Central memory CD8-positive, alpha-beta T cell (primary cell): ENCODE results near the gene CAMK1D.
A peak's percentile ranks its signal among the peaks of the same experiment; 100 is the strongest.
"Not testable (repeated sequence)": the region's sequence is repeated elsewhere in the genome, so short reads cannot be mapped to it uniquely, and the experiment has no call there.

ENCODE experiments used
- ATAC-seq: fragments of 150-1000 bp; cut with Tn5 transposase; replicated peaks from 2 replicates; pipeline ENCODE4 v1.10.0; 2022; ENCODE audit warnings: mild to moderate bottlenecking, moderate FRiP score, moderate number of reproducible peaks; ENCODE audit not compliant: poor library complexity, severe bottlenecking; ENCODE audit errors: extremely low read depth
- DNase-seq, 2 donors: peaks; one replicate each; pipeline ENCODE4 v3.0.0; 2021; ENCODE audit warnings: low spot score in 2 of 2
- H3K27ac Mint-ChIP-seq: one replicate; pipeline ENCODE4 v1.8.0; 2022; ENCODE audit warnings: low read depth, mild to moderate bottlenecking, moderate library complexity, mixed read lengths
- H3K27me3 Mint-ChIP-seq: one replicate; pipeline ENCODE4 v1.8.0; 2022; ENCODE audit warnings: mixed read lengths
- H3K36me3 Mint-ChIP-seq: one replicate; pipeline ENCODE4 v1.8.0; 2022; ENCODE audit warnings: mild to moderate bottlenecking, moderate library complexity, mixed read lengths; ENCODE audit not compliant: insufficient read depth
- H3K4me1 Mint-ChIP-seq: one replicate; pipeline ENCODE4 v1.8.0; 2022; ENCODE audit warnings: mixed read lengths
- H3K4me3 Mint-ChIP-seq: one replicate; pipeline ENCODE4 v1.8.0; 2022; ENCODE audit warnings: mild to moderate bottlenecking, moderate library complexity, mixed read lengths
- H3K9me3 Mint-ChIP-seq: one replicate; pipeline ENCODE4 v1.8.0; 2022; ENCODE audit warnings: mixed read lengths

CAMK1D gene

GRCh38 chr10:12348294-12348869, 965 bp upstream of the CAMK1D start:
- DNase-seq (no peak), ATAC-seq (no peak)
- H3K27ac Mint-ChIP-seq, result peak overlapping the region; percentile 99
- peaks cover 4% of the 10 kb centered on the region for H3K9me3 Mint-ChIP-seq
- H3K4me3 Mint-ChIP-seq, result peak overlapping the region; percentile 98
- peaks cover 24% of the 10 kb centered on the region for H3K36me3 Mint-ChIP-seq
- no peaks in the 10 kb centered on the region for H3K27me3 Mint-ChIP-seq
- H3K4me1 Mint-ChIP-seq, result peaks cover 31% of the 10 kb centered on the region

- Mint-ChIP-seq H3K36me3 (peaks cover 29% of the 10 kb centered on the region), H3K9me3 (no peaks in the 10 kb centered on the region), H3K27me3 (no peaks in the 10 kb centered on the region), H3K4me1 (peaks cover 40% of the 10 kb centered on the region), H3K4me3 (peak overlapping the region; percentile 98), H3K27ac (peak overlapping the region; percentile 99)
- DNase-seq, result no peak
- ATAC-seq, result no peak
Observed at GRCh38 chr10:12349629-12350166, 351 bp downstream of the CAMK1D start.

GRCh38 chr10:12350167-12350872, 973 bp downstream of the CAMK1D start:
- Mint-ChIP-seq H3K36me3 (peaks cover 30% of the 10 kb centered on the region), H3K27ac (peak overlapping the region; percentile 99), H3K4me3 (peak overlapping the region; percentile 98), H3K9me3 (no peaks in the 10 kb centered on the region), H3K27me3 (no peaks in the 10 kb centered on the region), H3K4me1 (peaks cover 45% of the 10 kb centered on the region)
- ATAC-seq (peak; percentile 47), DNase-seq (peak; percentile 24 to 50)

- H3K4me1 Mint-ChIP-seq, result peaks cover 49% of the 10 kb centered on the region
- no peaks in the 10 kb centered on the region for H3K9me3 Mint-ChIP-seq
- no peak for ATAC-seq
- no peak for DNase-seq
- peak overlapping the region; percentile 99 for H3K27ac Mint-ChIP-seq
- H3K4me3 Mint-ChIP-seq, result peak overlapping the region; percentile 98
- H3K27me3 Mint-ChIP-seq, result no peaks in the 10 kb centered on the region
- H3K36me3 Mint-ChIP-seq, result peaks cover 31% of the 10 kb centered on the region
Observed at GRCh38 chr10:12350925-12351324, 1.6 kb downstream of the CAMK1D start.

GRCh38 chr10:12351447-12351846, 2.1 kb downstream of the CAMK1D start:
- H3K9me3 Mint-ChIP-seq, result no peaks in the 10 kb centered on the region
- no peak overlapping the region for H3K27ac Mint-ChIP-seq
- no peaks in the 10 kb centered on the region for H3K27me3 Mint-ChIP-seq
- H3K36me3 Mint-ChIP-seq, result peaks cover 33% of the 10 kb centered on the region
- H3K4me1 Mint-ChIP-seq, result peaks cover 49% of the 10 kb centered on the region
- ATAC-seq, result no peak
- H3K4me3 Mint-ChIP-seq, result peak overlapping the region; percentile 98
- DNase-seq, result no peak

- H3K36me3 Mint-ChIP-seq, result peaks cover 33% of the 10 kb centered on the region
- H3K4me3 Mint-ChIP-seq, result peak overlapping the region; percentile 98
- no peaks in the 10 kb centered on the region for H3K27me3 Mint-ChIP-seq
- H3K9me3 Mint-ChIP-seq, result no peaks in the 10 kb centered on the region
- ATAC-seq (no peak), DNase-seq (no peak)
- H3K27ac Mint-ChIP-seq, result no peak overlapping the region
- peaks cover 49% of the 10 kb centered on the region for H3K4me1 Mint-ChIP-seq
Observed at GRCh38 chr10:12351889-12352288, 2.5 kb downstream of the CAMK1D start.

- Mint-ChIP-seq H3K27me3 (no peaks in the 10 kb centered on the region), H3K4me1 (peaks cover 46% of the 10 kb centered on the region), H3K36me3 (peaks cover 27% of the 10 kb centered on the region), H3K4me3 (no peak overlapping the region), H3K9me3 (no peaks in the 10 kb centered on the region), H3K27ac (no peak overlapping the region)
- DNase-seq, result no peak
- no peak for ATAC-seq
Observed at GRCh38 chr10:12353399-12354242, 4.3 kb downstream of the CAMK1D start.

GRCh38 chr10:12354696-12355095, 5.3 kb downstream of the CAMK1D start:
- not testable (repeated sequence) for H3K27ac Mint-ChIP-seq, H3K27me3 Mint-ChIP-seq, DNase-seq, ATAC-seq, H3K9me3 Mint-ChIP-seq, H3K4me3 Mint-ChIP-seq
- Mint-ChIP-seq H3K36me3 (peaks cover 21% of the 10 kb centered on the region), H3K4me1 (peaks cover 55% of the 10 kb centered on the region)

GRCh38 chr10:12355384-12355783, 6.0 kb downstream of the CAMK1D start:
- no peak overlapping the region for H3K4me3 Mint-ChIP-seq
- H3K36me3 Mint-ChIP-seq, result peaks cover 20% of the 10 kb centered on the region
- DNase-seq (no peak), ATAC-seq (no peak)
- H3K27ac Mint-ChIP-seq, result peak overlapping the region; percentile 24
- H3K27me3 Mint-ChIP-seq, result no peaks in the 10 kb centered on the region
- H3K4me1 Mint-ChIP-seq, result peaks cover 53% of the 10 kb centered on the region
- H3K9me3 Mint-ChIP-seq, result no peaks in the 10 kb centered on the region

GRCh38 chr10:12357525-12358151, 8.3 kb downstream of the CAMK1D start:
- H3K4me1 Mint-ChIP-seq, result peaks cover 51% of the 10 kb centered on the region
- DNase-seq (no peak), ATAC-seq (no peak)
- H3K27me3 Mint-ChIP-seq, result no peaks in the 10 kb centered on the region
- peaks cover 17% of the 10 kb centered on the region for H3K36me3 Mint-ChIP-seq
- H3K9me3 Mint-ChIP-seq, result no peaks in the 10 kb centered on the region
- H3K4me3 Mint-ChIP-seq, result no peak overlapping the region
- H3K27ac Mint-ChIP-seq, result peak overlapping the region; percentile 73

GRCh38 chr10:12358863-12359564, 9.7 kb downstream of the CAMK1D start:
- peaks cover 15% of the 10 kb centered on the region for H3K36me3 Mint-ChIP-seq
- peak overlapping the region; percentile 19 for H3K4me3 Mint-ChIP-seq
- ATAC-seq, result peak; percentile 69
- no peaks in the 10 kb centered on the region for H3K27me3 Mint-ChIP-seq
- H3K9me3 Mint-ChIP-seq, result no peaks in the 10 kb centered on the region
- H3K4me1 Mint-ChIP-seq, result peaks cover 41% of the 10 kb centered on the region
- H3K27ac Mint-ChIP-seq, result no peak overlapping the region
- DNase-seq, result no peak

- no peak overlapping the region for H3K27ac Mint-ChIP-seq
Observed at GRCh38 chr10:12360461-12360860, 11.1 kb downstream of the CAMK1D start.

More at GRCh38 chr10:12360461-12360860, 11.1 kb downstream of the CAMK1D start:
- DNase-seq (no peak), ATAC-seq (no peak)
- Mint-ChIP-seq H3K4me3 (no peak overlapping the region), H3K27me3 (no peaks in the 10 kb centered on the region), H3K4me1 (peaks cover 32% of the 10 kb centered on the region), H3K36me3 (peaks cover 11% of the 10 kb centered on the region), H3K9me3 (no peaks in the 10 kb centered on the region)
